ENCODE data around the gene CLSTN1. TPM values are rescaled to one million over a fixed set of nuclear protein-coding genes. Genes with fewer than 3 reads are reported as not detected.

CLSTN1 gene
- total and polyA plus RNA-seq, 2 of the 13 experiments (the other 11 are each of a cell fraction or from before 2014, with no cell fraction given), result 19.7 to 29.8 TPM

GRCh38 chr1:9710037-9710436 lies 113.7 kb downstream of the CLSTN1 start:
- H3K4me1 ChIP-seq (ENCODE audit: insufficient read depth, low read length), result no peaks in the 10 kb centered on the region
- no peaks in the 10 kb centered on the region for H3K79me2 ChIP-seq (ENCODE audit: insufficient read depth, low read length)
- H3K27ac ChIP-seq (ENCODE audit: extremely low read length, insufficient read depth, low read length), result no peak overlapping the region
- H3K9me3 ChIP-seq (ENCODE audit: low read length), result no peaks in the 10 kb centered on the region
- no peaks in the 10 kb centered on the region for H3K36me3 ChIP-seq (replicated peaks in 1 of 2; ENCODE audit: control insufficient read depth in 1 of 2, insufficient read depth in 2 of 2, low read length in 2 of 2)
- no peaks in the 10 kb centered on the region for H4K20me1 ChIP-seq (ENCODE audit: insufficient read depth, low read length)
- DNase-seq (ENCODE audit: low spot score) (no peak), FAIRE-seq (no peak), ATAC-seq (no peak)
- in situ Hi-C loops (cut with HindIII; ENCODE audit: extremely low pct_ligation_motif_present, low pct_unique_long_range_greater_than_20kb) (no loop called here), intact Hi-C loops (cut with micrococcal nuclease; ENCODE audit: unreplicated experiment) (no loop called here)
- ChIA-PET POLR2A (no interaction called here), CTCF (ENCODE audit: low intra/inter-chr PET ratio, low total read pairs) (no interaction called here)
- no TSS peak for BruUV-seq (replicated peaks)
- no peak overlapping the region for H3K9ac ChIP-seq (ENCODE audit: insufficient read depth, low read depth, low read length)
- H3K4me2 ChIP-seq (ENCODE audit: low read depth, low read length), result no peak overlapping the region
- no peaks in the 10 kb centered on the region for H3K27me3 ChIP-seq (ENCODE audit: control insufficient read depth in 1 of 2, insufficient read depth in 2 of 2, low read length in 2 of 2)
- H3K4me3 ChIP-seq (replicated peaks in 1 of 3; ENCODE audit: insufficient read depth in 1 of 3, low read depth in 2 of 3, low read length in 3 of 3), result no peak overlapping the region
- WGBS (ENCODE audit: low lambda C conversion rate), result 92% methylated on average over 8 of the region's 8 CpGs
- no peak overlapping the region for H2AFZ ChIP-seq (ENCODE audit: low read length)
- TF ChIP-seq CHD2 (IDR thresholded peaks at IDR 0.05; ENCODE audit: low read depth, low read length), result no peak
- TF ChIP-seq NFAT5 (CRISPR knock-in tag; IDR thresholded peaks at IDR 0.05), result no peak
- TF ChIP-seq, protein P1, sequence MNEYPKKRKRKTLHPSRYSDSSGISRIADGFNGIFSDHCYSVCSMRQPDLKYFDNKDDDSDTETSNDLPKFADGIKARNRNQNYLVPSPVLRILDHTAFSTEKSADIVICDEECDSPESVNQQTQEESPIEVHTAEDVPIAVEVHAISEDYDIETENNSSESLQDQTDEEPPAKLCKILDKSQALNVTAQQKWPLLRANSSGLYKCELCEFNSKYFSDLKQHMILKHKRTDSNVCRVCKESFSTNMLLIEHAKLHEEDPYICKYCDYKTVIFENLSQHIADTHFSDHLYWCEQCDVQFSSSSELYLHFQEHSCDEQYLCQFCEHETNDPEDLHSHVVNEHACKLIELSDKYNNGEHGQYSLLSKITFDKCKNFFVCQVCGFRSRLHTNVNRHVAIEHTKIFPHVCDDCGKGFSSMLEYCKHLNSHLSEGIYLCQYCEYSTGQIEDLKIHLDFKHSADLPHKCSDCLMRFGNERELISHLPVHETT (CRISPR knock-in tag; conservative IDR thresholded peaks at IDR 0.05), result no peak
- no peak for TF ChIP-seq ZNF263 (CRISPR knock-in tag; IDR thresholded peaks at IDR 0.05)
- TF ChIP-seq ZBTB42 (CRISPR knock-in tag; IDR thresholded peaks at IDR 0.05), result no peak
- TF ChIP-seq NFE2 (CRISPR knock-in tag; IDR thresholded peaks at IDR 0.05), result no peak
- no peak for TF ChIP-seq ZNF451 (CRISPR knock-in tag; IDR thresholded peaks at IDR 0.05)
- TF ChIP-seq RFX5 (IDR thresholded peaks at IDR 0.05; ENCODE audit: low read depth, low read length), result no peak
- TF ChIP-seq RARA (CRISPR knock-in tag; IDR thresholded peaks at IDR 0.05), result no peak
- TF ChIP-seq, protein P2, sequence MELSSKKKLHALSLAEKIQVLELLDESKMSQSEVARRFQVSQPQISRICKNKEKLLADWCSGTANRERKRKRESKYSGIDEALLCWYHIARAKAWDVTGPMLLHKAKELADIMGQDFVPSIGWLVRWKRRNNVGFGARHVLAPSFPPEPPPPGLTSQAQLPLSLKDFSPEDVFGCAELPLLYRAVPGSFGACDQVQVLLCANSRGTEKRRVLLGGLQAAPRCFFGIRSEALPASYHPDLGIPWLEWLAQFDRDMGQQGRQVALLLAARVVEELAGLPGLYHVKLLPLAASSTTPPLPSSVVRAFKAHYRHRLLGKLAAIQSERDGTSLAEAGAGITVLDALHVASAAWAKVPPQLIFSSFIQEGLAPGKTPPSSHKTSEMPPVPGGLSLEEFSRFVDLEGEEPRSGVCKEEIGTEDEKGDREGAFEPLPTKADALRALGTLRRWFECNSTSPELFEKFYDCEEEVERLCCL (CRISPR knock-in tag; IDR thresholded peaks at IDR 0.05; ENCODE audit: borderline replicate concordance), result no peak
- TF ChIP-seq ZNF552 (CRISPR knock-in tag; IDR thresholded peaks at IDR 0.05; ENCODE audit: borderline replicate concordance), result no peak
- TF ChIP-seq REST (IDR thresholded peaks at IDR 0.05; ENCODE audit: borderline replicate concordance in 1 of 2, low read depth in 1 of 2, low read length in 2 of 2), result no peak
- no peak for TF ChIP-seq MED1 (CRISPR knock-in tag; IDR thresholded peaks at IDR 0.05)
- no peak for TF ChIP-seq ZNF331 (CRISPR knock-in tag; IDR thresholded peaks at IDR 0.05)

All from HepG2 (cell line).